Suprapubic skin (tissue), 4 donors: ENCODE results near the gene RGS1.

Source experiments
- CTCF ChIP-seq, 2 donors: fragments of 200-600 bp in 1 of 2; fragments of 450-650 bp in 1 of 2; sonication (generic) in 1 of 2; IDR thresholded peaks; one replicate each; pipeline ENCODE4 v1.5.1; 2016 to 2019; ENCODE audit warnings: antibody characterized with exemption in 2 of 2, mild to moderate bottlenecking in 1 of 2, moderate library complexity in 1 of 2
- EP300 ChIP-seq: sonication (generic); formaldehyde crosslinking; IDR thresholded peaks from one replicate; pipeline ENCODE4 v1.6.1; 2017; ENCODE audit warnings: antibody characterized with exemption
- POLR2A ChIP-seq, 2 donors: fragments of 450-650 bp; IDR thresholded peaks; one replicate each; pipeline ENCODE4 v1.6.1; 2017; ENCODE audit warnings: antibody characterized with exemption in 2 of 2, mild to moderate bottlenecking in 2 of 2, moderate library complexity in 2 of 2
- POLR2AphosphoS5 ChIP-seq, 3 donors: sonication (generic); formaldehyde crosslinking; IDR thresholded peaks; one replicate each; pipeline ENCODE4 v1.6.1; 2017; ENCODE audit warnings: antibody characterized with exemption in 3 of 3

GRCh38 chr1:192604979-192605620, 29.5 kb downstream of the RGS1 start:
- TF ChIP-seq CTCF (IDR thresholded peaks at IDR 0.05) (no peak), POLR2A (IDR thresholded peaks at IDR 0.05) (no peak), EP300 (no peak), POLR2AphosphoS5 (IDR thresholded peaks at IDR 0.05) (no peak)
